IPS DF 6.9 (cell line): ENCODE measurements around the gene ZC3H12D.

ENCODE experiments used
- DNase-seq: peaks from one replicate; pipeline ENCODE4 v3.0.0-alpha.2; 2013; ENCODE audit warnings: low read depth, low spot score
- H3K27ac ChIP-seq: one replicate; pipeline ENCODE4 v1.5.1; 2013; ENCODE audit warnings: low read length, control low read depth
- H3K27me3 ChIP-seq: 2 replicates; pipeline ENCODE4 v1.6.1; 2013; ENCODE audit warnings: mild to moderate bottlenecking, low read length; ENCODE audit not compliant: control insufficient read depth, insufficient read depth
- H3K36me3 ChIP-seq: 2 replicates; pipeline ENCODE4 v1.6.1; 2013; ENCODE audit warnings: low read length; ENCODE audit not compliant: control insufficient read depth, insufficient read depth
- H3K4me1 ChIP-seq: 2 replicates; pipeline ENCODE4 v1.6.1; 2013; ENCODE audit warnings: low read length; ENCODE audit not compliant: control insufficient read depth, insufficient read depth
- H3K4me3 ChIP-seq: 2 replicates; pipeline ENCODE4 v1.5.1; 2013; ENCODE audit warnings: mild to moderate bottlenecking, low read length
- H3K9me3 ChIP-seq: 2 replicates; pipeline ENCODE4 v1.6.1; 2013; ENCODE audit warnings: low read length, inconsistent platforms; ENCODE audit not compliant: control insufficient read depth, insufficient read depth
- WGBS: extraction: QIAGEN DNeasy Blood & Tissue Kit; methylation state at CpG from one replicate; pipeline ENCODE4 v1.1.7; 2013; ENCODE audit warnings: mixed read lengths, missing lambda C conversion rate; ENCODE audit not compliant: insufficient read length, insufficient coverage; 5-methylcytosine and 5-hydroxymethylcytosine counted together

ZC3H12D gene

DNA sequence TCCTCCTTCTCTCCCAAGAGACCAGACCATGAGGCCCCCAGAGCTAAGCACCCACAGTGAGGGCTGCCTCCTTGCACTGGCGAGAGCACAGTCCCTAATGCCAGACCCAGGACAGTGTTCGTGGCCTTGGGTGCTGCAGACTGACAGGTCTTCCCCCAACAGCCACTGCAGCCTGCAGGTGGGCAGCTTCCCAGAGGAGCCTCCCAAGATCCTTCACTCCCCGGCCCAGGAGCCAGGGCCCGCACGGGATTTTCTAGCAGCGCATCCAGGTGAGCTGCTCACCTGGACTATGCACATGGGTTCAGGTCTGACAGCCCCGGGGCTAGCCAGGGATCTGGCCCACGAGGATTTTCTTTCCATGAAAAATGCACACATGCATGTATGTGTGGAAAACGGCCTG, 43.1 kb downstream of the ZC3H12D start:
- Histone ChIP-seq H3K9me3 (no peaks in the 10 kb centered on the region), H3K4me1 (no peaks in the 10 kb centered on the region), H3K27ac (no peak overlapping the region), H3K4me3 (no peak overlapping the region), H3K27me3 (no peaks in the 10 kb centered on the region), H3K36me3 (no peaks in the 10 kb centered on the region)
- DNase-seq, result no peak
- WGBS, result no CpG with 5 or more reads among the region's 9 CpGs

DNA sequence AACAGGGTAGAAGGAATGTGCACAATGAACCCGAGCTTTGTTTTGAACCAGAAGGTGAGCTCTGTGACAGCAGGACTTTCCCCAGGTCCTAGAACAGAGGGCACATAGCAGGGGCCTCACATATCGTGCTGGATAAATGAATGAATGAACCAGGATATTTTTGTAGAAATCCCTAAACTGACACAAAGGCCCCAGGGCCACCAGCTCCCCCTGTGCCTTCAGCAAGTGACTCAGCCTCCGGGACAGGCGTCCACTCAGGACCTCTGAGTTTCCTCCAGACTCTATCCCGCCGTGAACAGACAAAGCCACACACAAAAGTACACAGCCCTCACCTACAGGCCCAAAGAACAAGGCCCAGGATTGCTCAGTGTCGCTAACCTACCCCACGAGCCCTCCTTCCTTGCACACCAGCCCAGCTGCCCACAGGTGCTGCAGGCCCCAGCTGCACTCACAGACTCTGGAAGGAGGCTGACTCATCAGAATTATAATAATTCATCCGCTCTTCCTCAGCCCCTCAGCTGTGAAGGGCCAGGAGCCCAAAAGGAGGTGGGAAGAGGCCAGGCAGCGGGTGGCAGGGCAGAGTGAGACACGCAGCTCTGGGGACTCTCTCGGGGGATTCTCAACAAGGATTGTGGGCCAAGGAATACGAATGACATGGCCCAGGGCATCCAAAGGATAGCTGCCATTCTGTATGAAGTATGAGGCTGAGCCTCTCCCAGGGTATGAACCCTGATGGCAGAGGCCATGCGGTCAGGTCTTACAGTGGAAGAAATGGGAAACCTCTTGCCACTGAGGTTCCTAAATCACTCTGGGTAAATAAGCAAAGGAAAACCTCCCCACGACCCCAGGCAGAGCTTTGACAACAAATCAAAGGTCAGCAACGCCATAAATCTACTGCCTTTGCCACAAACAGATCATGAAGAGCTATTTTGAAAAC, 43.8 kb downstream of the ZC3H12D start:
- no peaks in the 10 kb centered on the region for H3K27me3 ChIP-seq
- H3K4me1 ChIP-seq, result no peaks in the 10 kb centered on the region
- H3K27ac ChIP-seq, result no peak overlapping the region
- WGBS, result no CpG with 5 or more reads among the region's 16 CpGs
- no peaks in the 10 kb centered on the region for H3K9me3 ChIP-seq
- no peak for DNase-seq
- no peaks in the 10 kb centered on the region for H3K36me3 ChIP-seq
- H3K4me3 ChIP-seq, result no peak overlapping the region

GRCh38 chr6:149439626-149440025, 45.2 kb downstream of the ZC3H12D start:
- Histone ChIP-seq H3K9me3 (no peaks in the 10 kb centered on the region), H3K27ac (no peak overlapping the region), H3K36me3 (no peaks in the 10 kb centered on the region), H3K4me1 (no peaks in the 10 kb centered on the region), H3K4me3 (no peak overlapping the region), H3K27me3 (no peaks in the 10 kb centered on the region)
- WGBS, result no CpG with 5 or more reads among the region's 1 CpG
- DNase-seq, result no peak

DNA sequence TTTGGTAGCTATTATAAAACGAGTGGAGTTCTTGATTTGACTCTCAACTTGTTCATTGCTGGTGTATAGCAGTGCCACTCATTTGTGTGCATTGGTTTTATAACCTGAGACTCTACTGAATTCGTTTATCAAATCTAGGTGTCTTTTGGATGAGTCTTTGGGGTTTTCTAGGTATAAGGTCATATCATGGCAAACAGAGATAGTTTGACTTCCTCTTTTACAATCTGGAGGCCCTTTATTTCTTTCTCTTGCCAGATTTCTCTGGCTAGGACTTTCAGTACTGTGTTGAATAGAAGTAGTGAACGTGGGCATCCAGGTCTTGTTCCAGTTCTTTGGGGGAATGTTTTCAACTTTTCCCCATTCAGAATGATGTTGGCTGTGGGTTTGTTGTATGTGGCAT, 46.0 kb downstream of the ZC3H12D start:
- WGBS, result no CpG with 5 or more reads among the region's 3 CpGs
- no peak for DNase-seq
- Histone ChIP-seq H3K4me1 (no peaks in the 10 kb centered on the region), H3K36me3 (no peaks in the 10 kb centered on the region), H3K4me3 (no peak overlapping the region), H3K27ac (no peak overlapping the region), H3K27me3 (no peaks in the 10 kb centered on the region), H3K9me3 (no peaks in the 10 kb centered on the region)

- H3K9me3 ChIP-seq, result no peaks in the 10 kb centered on the region
- H3K27me3 ChIP-seq, result no peaks in the 10 kb centered on the region
- H3K36me3 ChIP-seq, result no peaks in the 10 kb centered on the region
- DNase-seq, result no peak
- WGBS, result no CpG with 5 or more reads among the region's 3 CpGs
- no peaks in the 10 kb centered on the region for H3K4me1 ChIP-seq
- H3K4me3 ChIP-seq, result no peak overlapping the region
- no peak overlapping the region for H3K27ac ChIP-seq
Measured at GRCh38 chr6:149437212-149437611, 47.6 kb downstream of the ZC3H12D start.

- no peak overlapping the region for H3K4me3 ChIP-seq
- WGBS, result no CpG with 5 or more reads among the region's 12 CpGs
- no peaks in the 10 kb centered on the region for H3K9me3 ChIP-seq
- H3K27me3 ChIP-seq, result no peaks in the 10 kb centered on the region
- no peaks in the 10 kb centered on the region for H3K4me1 ChIP-seq
- DNase-seq, result no peak
- no peaks in the 10 kb centered on the region for H3K36me3 ChIP-seq
- no peak overlapping the region for H3K27ac ChIP-seq
Measured at GRCh38 chr6:149436647-149437046, 48.2 kb downstream of the ZC3H12D start.

DNA sequence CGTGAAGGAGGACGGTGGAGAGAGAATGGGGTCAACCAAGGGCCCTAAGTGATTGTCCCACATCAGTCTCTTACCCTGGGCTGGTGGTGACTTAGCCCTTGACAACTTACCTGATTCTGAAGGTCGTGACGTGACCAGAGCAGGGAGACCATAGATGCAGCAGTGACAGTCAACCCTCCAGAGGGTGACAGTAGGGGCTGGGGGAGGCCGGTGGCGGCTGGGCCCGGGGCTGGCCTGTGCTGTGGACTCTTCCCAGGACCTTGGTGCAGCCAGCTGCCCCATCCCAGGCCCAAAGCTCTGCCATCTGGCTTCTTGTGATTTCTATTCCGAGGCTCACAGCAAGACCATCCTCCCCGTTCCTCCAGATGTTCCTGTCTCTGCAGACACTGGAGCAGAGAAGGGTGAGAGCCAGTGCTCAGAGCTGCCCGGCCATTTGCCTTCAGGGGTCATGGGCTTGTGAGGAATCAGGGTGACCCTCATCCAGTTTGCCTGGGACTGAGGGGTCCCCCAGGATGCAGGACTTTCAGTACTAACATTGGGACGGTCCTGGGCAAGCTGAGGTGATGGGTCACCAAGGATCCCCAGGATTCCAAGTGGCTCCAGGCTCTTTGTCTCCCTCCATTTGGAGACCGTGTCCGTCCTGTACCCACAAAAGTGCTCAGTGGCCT, 48.8 kb downstream of the ZC3H12D start:
- no peaks in the 10 kb centered on the region for H3K27me3 ChIP-seq
- no peaks in the 10 kb centered on the region for H3K36me3 ChIP-seq
- H3K4me3 ChIP-seq, result no peak overlapping the region
- H3K4me1 ChIP-seq, result no peaks in the 10 kb centered on the region
- no peak for DNase-seq
- H3K27ac ChIP-seq, result no peak overlapping the region
- WGBS, result no CpG with 5 or more reads among the region's 13 CpGs
- no peaks in the 10 kb centered on the region for H3K9me3 ChIP-seq

- no peak overlapping the region for H3K4me3 ChIP-seq
- H3K27me3 ChIP-seq, result no peaks in the 10 kb centered on the region
- DNase-seq, result no peak
- H3K36me3 ChIP-seq, result no peaks in the 10 kb centered on the region
- no peaks in the 10 kb centered on the region for H3K9me3 ChIP-seq
- H3K27ac ChIP-seq, result no peak overlapping the region
- H3K4me1 ChIP-seq, result no peaks in the 10 kb centered on the region
- no CpG with 5 or more reads among the region's 1 CpG for WGBS
Measured at GRCh38 chr6:149433881-149434280, 50.9 kb downstream of the ZC3H12D start.

GRCh38 chr6:149433405-149433804, 51.4 kb downstream of the ZC3H12D start:
- H3K9me3 ChIP-seq, result no peaks in the 10 kb centered on the region
- H3K36me3 ChIP-seq, result no peaks in the 10 kb centered on the region
- no CpG with 5 or more reads among the region's 2 CpGs for WGBS
- H3K4me1 ChIP-seq, result no peaks in the 10 kb centered on the region
- H3K4me3 ChIP-seq, result no peak overlapping the region
- DNase-seq, result no peak
- H3K27ac ChIP-seq, result no peak overlapping the region
- H3K27me3 ChIP-seq, result no peaks in the 10 kb centered on the region

DNA sequence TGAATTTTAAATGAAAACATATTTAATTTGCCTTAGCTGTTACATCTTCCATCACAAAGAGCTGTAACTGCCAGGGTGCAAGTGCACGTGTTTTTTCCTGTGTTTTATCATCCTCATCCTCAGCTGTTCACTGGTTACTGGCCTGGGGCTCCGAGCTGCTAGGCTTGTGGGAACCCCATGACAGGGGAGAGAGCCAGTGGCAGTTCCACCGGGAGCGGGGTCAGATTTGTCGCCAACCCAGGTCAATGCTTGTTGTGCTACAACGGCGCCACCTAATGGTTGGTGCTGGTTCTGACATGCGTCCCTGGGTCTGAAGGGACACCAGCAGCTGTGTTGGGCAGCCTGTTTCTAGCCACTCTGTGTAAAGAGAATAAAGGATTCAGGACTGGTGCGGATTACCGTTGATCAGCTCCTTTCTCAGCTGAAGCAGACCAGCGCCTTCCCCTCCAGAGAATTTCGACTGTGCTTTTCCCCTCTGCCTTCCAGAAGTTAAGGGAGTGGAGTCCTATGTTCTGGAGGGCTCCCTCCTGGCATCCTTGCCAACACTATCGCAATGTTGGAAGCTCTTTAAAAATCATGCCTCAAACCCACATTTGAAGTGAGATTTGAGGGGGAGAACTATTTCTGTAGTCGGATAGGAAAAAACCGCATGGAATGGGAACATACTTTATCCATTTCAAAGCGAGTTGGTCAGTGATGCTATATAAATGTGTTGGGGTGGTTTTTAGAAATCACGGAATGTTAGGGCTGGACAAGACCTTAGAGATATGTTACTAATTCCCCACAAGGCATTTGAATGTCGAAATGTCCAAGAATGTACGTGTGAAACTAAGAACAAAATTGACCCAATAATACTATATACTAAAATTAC, 52.7 kb downstream of the ZC3H12D start:
- H3K4me1 ChIP-seq, result no peaks in the 10 kb centered on the region
- H3K9me3 ChIP-seq, result no peaks in the 10 kb centered on the region
- no CpG with 5 or more reads among the region's 19 CpGs for WGBS
- DNase-seq, result peak; percentile 96
- H3K36me3 ChIP-seq, result no peaks in the 10 kb centered on the region
- H3K27ac ChIP-seq, result no peak overlapping the region
- no peaks in the 10 kb centered on the region for H3K27me3 ChIP-seq
- H3K4me3 ChIP-seq, result no peak overlapping the region
